Measurements from ENCODE around the gene U2AF1L4. TPM values are rescaled to one million over a fixed set of nuclear protein-coding genes. Genes with fewer than 3 reads are reported as not detected.
"Not testable (repeated sequence)": the region's sequence is repeated elsewhere in the genome, so short reads cannot be mapped to it uniquely, and the experiment has no call there.

U2AF1L4 gene
- total RNA-seq, 2 donors from 2014 or later: 17.7 to 21.6 TPM

DNA sequence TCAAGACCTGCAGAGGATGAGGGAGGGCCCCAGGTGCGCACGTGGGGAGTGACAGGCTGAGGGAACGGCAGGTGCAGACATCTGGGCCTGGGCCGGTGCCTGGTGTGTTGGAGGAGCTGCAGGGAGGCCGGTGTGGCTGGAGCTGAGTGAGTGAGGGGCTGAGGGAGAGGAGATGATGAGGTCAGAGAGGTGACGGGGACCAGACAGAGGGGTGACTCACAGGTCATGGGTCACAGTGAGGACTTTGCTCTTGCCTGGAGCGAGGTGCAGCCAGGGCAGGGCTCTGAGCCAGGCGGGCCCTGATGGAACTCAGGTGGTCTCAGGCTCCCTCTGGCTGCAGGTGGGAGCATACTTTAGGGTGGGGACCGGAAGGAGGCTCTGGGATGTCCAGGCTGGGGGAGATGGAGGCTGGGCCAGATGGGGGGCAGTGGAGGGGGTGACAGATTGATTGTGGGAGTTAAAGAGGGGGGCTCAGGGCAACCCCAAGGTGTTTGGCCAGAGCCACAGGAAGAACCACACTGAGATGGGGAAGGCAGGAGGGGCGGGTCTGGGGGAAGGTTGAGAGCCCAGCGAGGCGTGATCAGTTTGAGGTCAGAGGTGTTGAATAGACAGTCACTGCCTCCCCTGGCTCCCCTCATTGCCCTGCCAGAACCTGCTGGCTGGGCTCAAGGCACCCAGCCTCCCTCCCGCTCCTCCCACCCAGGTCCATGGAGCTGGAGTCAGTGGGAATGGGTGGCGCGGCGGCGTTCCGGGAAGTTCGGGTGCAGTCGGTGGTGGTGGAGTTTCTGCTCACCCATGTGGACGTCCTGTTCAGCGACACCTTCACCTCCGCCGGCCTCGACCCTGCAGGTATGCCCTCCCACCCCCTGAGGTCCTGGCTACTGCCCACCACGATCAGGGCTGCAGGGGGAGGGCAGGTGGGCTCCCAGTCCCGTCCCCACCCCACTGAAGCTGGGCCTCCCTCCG is 38.5 kb upstream of the U2AF1L4 start:
- intact Hi-C loops (cut with DNase I): no loop called here
- DNase-seq: no peak
- no peak for ATAC-seq

DNA sequence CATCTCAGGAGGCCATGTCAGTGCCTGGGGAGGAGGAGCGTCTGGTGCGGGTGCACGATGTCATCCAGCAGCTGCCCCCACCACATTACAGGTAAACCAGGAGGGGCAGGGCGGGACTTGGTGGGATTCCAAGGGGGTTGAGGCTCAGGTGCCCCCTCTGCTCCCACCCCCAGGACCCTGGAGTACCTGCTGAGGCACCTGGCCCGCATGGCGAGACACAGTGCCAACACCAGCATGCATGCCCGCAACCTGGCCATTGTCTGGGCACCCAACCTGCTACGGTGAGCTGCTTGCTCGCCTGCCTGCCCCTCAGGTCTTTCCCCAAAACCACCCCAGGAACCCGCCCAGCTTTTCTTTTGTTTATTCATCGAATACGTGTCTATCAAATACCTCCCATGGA is 37.4 kb upstream of the U2AF1L4 start:
- ATAC-seq (no peak), DNase-seq (no peak)
- intact Hi-C loops (cut with DNase I): no loop called here

DNA sequence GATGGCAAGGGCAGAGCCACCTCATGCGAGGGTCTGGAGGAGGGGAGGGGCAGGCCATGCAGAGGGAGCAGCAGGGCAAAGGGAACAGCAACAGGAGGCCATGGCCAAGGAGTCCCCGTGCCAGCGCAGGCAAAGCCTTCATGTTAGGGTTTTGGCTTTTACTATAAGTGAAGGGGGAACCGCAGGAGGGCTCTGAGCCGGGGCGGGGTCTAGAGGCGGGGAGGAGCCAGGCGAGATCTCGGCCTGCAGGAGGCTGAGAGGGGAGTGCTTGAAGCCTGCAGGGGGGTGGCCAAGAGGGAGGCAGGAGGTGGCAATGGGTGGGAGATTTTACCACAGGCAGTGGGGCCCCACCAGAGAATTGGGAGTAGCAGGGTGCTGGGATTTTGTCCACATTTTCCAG is 36.4 kb upstream of the U2AF1L4 start:
- ATAC-seq: no peak
- intact Hi-C loops (cut with DNase I): no loop called here
- no peak for DNase-seq

DNA sequence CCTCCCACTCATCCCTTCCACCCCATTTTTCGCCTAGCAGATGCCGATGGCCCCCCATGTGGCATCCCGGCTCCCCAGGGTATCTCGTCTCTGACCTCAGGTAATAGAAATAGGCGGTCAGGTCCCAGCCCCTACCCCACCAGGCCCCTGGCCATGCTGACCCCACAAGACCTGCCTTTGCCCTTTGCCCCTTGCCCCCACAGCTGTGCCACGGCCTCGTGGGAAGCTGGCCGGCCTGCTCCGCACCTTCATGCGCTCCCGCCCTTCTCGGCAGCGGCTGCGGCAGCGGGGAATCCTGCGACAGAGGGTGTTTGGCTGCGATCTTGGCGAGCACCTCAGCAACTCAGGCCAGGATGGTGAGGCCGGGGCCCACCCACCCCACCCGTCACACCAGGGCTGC is 35.5 kb upstream of the U2AF1L4 start:
- ATAC-seq (no peak), DNase-seq (no peak)
- intact Hi-C loops (cut with DNase I): no loop called here

DNA sequence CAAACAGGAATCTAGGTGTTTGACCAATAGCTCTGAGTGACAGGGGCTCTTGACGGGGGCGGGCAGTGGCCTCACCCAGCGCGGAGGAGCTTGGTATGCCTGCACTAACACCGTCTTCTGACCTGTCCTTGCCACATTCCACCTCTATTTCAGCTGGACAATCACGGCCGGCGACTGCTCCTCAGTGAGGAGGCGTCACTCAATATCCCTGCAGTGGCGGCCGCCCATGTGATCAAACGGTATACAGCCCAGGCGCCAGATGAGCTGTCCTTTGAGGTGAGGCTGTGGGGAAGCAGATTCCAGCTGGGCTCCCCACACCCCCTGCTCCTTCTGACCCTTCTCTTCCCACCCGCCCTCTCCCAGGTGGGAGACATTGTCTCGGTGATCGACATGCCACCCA is 34.8 kb upstream of the U2AF1L4 start:
- intact Hi-C loops (cut with DNase I): no loop called here
- ATAC-seq (no peak), DNase-seq (no peak)

DNA sequence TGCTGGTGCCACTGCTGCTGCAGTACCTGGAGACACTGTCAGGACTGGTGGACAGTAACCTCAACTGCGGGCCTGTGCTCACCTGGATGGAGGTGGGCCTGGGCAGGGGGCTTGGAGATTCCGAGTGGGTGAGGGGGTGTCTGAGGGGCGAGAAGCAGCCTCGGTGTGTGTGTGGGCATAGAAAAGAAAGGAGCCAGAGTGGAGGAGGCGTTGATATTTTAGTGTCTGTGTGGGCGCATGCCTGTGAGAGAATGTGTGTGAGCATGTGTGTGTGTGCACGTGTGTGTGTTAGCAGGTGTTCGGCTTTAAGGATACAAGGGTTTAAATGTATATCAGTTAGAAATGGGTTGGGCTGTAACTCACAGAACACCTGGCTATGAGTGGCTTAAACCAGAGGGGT is 33.8 kb upstream of the U2AF1L4 start:
- intact Hi-C loops (cut with DNase I): loop anchor here in 1 of 2 donors (10.0 kb wide), 1 partner anchor 156 kb away; the partner anchor contains the start of gene LRFN3
- DNase-seq (no peak), ATAC-seq (no peak)

DNA sequence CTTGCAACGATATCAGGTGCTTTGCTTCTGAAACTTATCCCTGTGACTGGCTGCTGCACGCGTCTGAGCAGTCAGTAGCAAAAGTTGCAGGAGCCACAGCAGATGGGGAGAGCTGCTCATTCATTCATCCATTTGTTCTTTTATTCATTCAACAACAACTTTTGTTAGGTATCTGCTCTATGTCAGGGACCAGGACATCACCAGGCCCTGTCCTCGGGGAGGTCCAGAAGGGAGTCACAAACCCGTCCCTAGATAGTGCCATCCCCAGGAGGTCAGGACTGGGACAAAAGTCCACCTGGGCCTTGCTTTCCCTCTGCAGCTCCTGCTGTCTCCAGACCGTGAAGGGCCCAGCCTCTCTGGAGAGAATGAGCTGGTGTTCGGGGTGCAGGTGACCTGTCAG is 32.7 kb upstream of the U2AF1L4 start:
- intact Hi-C loops (cut with DNase I): loop anchor here in 1 of 2 donors (10.0 kb wide), 1 partner anchor 157 kb away; the partner anchor contains the start of gene LRFN3
- ATAC-seq (no peak), DNase-seq (no peak)

DNA sequence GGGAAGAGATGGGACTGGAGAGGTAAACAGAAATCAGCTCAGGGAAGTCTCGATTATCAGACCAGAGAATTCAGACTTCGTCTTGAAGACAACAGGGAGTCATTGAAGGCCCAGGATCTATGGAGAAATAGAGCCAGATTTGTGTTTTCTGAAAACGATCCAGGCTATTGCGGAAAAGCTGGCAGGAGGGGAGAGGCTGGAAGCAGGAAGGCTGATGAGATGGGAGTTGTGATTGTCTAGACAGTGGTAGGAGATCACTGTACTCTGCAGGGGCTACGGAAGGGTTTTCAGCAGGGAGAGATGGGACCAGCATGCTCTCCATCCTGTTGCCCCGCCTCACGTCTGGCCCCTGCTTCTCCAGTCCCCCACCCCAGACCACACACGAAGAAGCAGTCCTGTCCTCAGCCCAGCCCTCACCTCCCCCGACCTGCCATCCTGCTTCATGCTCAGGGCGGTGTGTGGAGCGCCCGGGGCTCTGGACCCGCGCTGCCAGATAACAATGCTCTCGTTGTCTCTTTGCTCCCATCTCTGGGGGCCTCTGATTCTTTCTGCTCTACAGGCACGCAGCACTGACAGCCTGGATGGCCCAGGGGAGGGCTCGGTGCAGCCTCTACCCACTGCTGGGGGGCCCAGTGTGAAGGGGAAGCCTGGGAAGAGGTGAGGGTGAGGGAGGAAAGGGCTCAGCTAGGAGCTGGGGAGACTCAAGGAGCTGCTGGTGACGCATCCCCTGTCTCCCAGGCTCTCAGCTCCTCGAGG is 32.0 kb upstream of the U2AF1L4 start:
- no peak for ATAC-seq
- intact Hi-C loops (cut with DNase I): loop anchor here in 1 of 2 donors (10.0 kb wide), 1 partner anchor 158 kb away; the partner anchor contains the start of gene LRFN3
- no peak for DNase-seq

GRCh38 chr19:35776102-35776788 is 31.0 kb upstream of the U2AF1L4 start:
- intact Hi-C loops (cut with DNase I): loop anchor here in 1 of 2 donors (10.0 kb wide), 1 partner anchor 159 kb away; the partner anchor contains the start of gene LRFN3
- no peak for DNase-seq
- ATAC-seq: no peak

DNA sequence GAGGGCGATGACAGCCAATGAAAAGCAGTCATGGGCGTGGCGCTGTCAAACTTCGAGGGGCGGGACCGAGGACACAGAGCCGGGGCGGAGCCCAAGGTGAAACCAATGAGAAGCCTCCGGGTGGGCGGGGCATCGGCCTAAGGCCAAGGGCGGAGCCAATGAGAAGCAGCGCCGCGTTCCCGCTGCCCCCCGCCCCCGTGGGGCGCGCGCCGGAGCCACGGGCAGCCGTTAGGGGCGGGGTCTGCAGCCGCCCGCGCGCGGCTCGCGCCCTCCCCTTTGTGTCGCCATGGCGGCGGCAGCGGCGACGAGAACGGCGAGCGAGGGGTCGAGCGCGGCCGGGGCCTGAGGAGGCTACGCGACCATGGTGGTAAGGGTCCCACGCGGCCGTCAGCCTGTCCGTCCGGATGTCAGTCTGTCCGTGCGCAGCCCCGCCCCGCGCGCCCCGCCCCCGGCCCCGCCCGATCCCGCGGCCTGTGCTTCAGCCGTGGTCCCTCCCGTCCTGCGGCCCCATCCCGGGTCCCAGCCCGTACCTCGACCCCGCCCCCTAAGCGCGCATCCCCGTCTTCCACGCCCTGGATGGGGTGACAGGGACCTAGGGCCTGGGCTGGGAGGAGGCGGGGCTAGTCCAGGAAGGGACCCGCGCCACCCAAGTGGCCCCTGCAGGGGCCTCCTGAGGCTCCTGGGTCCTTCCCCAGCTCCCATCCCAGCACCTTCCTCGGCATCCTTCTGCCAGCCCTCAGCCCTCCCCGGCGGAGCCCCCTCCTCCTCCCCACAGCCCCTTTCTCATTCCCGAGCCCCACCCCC is 30.3 kb upstream of the U2AF1L4 start, which contains the start of gene ARHGAP33:
Gene ARHGAP33 (plus strand): TSS at position 267 of the 804 bp plus-strand sequence. CDS start 95 bp downstream, at position 362.
- DNase-seq (peak; percentile 100), ATAC-seq (peak; percentile 99 to 100)
- intact Hi-C loops (cut with DNase I): loop anchor here in 1 of 2 donors (10.0 kb wide), 1 partner anchor 159 kb away; the partner anchor contains the start of gene LRFN3

DNA sequence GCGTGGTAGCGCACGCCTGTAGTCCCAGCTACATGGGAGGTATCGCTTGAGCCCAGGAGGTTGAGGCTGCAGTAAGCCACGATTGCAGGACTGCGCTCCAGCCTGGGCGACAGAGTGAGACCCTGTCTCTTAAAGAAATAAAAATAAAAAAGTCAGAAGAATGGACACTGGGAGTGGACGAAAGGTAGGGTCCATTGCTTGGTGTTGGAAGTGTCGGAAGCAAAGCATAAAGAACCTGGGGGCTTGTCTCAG is 29.8 kb upstream of the U2AF1L4 start:
- ATAC-seq (peak; percentile 2 to 4), DNase-seq (no peak)
- intact Hi-C loops (cut with DNase I): loop anchor here in 1 of 2 donors (10.0 kb wide), 1 partner anchor 160 kb away; the partner anchor contains the start of gene LRFN3

DNA sequence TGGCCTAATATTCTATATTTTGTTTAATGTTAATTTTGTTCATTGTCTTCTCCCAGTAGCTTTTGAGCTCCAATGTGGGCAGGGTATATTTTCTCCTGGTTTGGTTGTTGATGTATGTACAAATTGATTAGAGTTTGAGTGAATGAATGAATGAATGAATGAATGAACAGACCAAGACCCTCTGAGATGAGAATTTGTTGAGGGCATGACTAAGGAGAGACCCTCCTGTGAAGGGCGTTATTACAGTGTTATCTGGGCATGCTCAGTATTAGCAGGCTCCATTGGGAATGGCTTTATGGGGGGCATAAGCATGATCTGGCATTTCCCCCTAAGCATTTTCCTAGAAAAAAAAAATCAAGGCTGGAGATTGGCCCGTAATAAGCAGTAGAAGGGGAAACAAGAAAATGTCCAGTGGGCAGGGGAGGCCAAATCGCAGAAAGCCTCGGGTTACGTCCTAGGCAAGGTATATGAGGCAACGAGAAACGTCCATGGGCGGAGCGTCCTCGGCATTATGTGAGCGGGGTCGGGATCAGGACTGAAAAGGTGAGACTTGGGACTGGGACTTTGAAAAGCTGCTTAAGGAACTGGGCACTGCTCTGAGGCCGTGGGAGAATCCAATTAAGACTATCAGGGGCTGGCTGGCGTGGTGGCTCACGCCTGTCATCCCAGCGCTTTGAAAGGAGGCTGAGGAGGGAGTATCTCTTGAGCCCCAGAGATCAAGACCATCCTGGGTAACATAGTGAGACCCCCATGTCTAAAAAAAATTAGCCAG is 29.2 kb upstream of the U2AF1L4 start:
- intact Hi-C loops (cut with DNase I): loop anchor here in 1 of 2 donors (10.0 kb wide), 1 partner anchor 160 kb away; the partner anchor contains the start of gene LRFN3
- DNase-seq (no peak), ATAC-seq (no peak)

- intact Hi-C loops (cut with DNase I): loop anchor here in 1 of 2 donors (10.0 kb wide), 1 partner anchor 162 kb away; the partner anchor contains the start of gene LRFN3
- ATAC-seq: no peak
- DNase-seq: no peak
Measured at GRCh38 chr19:35773020-35773806, 28.0 kb upstream of the U2AF1L4 start.

GRCh38 chr19:35772362-35772761 is 27.1 kb upstream of the U2AF1L4 start:
- intact Hi-C loops (cut with DNase I): loop anchor here in 1 of 2 donors (10.0 kb wide), 1 partner anchor 162 kb away; the partner anchor contains the start of gene LRFN3
- ATAC-seq, DNase-seq: not testable (repeated sequence)

DNA sequence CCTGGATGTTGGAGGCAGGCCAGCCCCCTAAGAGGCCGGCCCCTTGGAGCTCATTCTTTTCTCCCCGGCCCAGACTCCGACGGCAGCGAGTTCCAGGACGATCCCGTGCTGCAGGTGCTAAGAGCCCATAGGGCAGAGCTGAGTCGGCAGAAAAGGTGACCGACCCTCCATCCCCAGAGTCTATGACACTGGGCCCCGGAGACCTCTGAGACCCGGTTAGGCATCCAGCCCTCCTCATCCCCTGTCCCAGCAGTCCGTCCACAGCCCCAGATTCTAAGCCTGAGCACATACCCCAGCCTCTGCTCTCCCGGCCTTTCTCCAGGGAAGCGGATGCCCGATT is 22.8 kb upstream of the U2AF1L4 start:
- intact Hi-C loops (cut with DNase I): no loop called here
- DNase-seq (no peak), ATAC-seq (no peak)

DNA sequence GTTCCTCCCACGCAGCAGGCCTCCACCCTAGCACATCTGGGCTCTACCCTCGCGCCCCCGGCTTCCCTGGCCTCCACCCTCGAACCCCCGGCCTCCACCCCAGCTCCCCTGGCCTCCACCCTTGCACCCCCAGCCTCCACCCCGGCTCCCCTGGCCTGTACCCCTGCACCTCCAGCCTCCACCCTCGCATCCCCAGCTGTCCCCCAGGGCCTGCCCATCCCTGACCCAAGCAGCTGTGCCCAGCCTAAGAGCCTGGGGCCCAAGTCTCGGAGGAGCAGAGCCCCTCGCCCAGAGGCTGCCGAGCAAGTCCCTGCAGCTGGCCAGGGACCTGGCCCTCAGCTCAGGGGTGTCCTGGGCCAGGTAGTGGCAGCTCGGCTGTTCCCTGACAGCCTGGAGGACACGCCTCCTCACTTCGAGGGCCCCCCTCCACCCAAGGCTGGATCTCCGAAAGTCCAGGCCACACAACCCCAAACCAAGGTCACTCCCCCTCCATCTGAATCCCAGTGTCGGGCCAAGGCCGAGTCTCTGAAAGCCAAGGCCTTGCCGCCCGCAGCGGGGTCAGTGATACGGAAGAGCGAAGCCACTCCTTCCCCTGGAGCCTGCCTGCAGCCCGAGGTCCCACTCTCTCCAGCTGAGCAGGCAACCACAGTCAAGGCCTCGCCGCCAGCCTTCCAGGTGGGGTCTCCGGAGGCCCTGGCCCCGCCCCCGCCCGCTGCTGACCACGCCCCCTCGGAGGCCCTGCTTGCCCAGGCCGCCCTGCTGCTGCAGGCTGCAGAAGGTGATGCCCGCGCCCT is 22.3 kb upstream of the U2AF1L4 start:
- DNase-seq: no peak
- intact Hi-C loops (cut with DNase I): no loop called here
- peak in 1 of 2 donors; percentile 41 for ATAC-seq

Measured in left cardiac atrium (tissue), 4 donors.